HUDEP-2 (cell line): Measurements from ENCODE around the gene STK32B.
"Not testable (repeated sequence)": the region's sequence is repeated elsewhere in the genome, so short reads cannot be mapped to it uniquely, and the experiment has no call there.

Experiments used
- DNase-seq, 76 experiments: peaks; one replicate each; lab custom pipeline; 2025; ENCODE audit not compliant: unreplicated experiment in 76 of 76; lab: John Stamatoyannopoulos, UW

The STK32B gene

GRCh38 chr4:5156682-5157081 is 105.4 kb downstream of the STK32B start:
- DNase-seq = no peak

- DNase-seq = no peak
Observed at GRCh38 chr4:5157791-5158770, 106.8 kb downstream of the STK32B start.

GRCh38 chr4:5158825-5159224 is 107.5 kb downstream of the STK32B start:
- no peak for DNase-seq

GRCh38 chr4:5160668-5161067 is 109.4 kb downstream of the STK32B start:
- no peak for DNase-seq

- DNase-seq = no peak
Observed at GRCh38 chr4:5162909-5163508, 111.7 kb downstream of the STK32B start.

GRCh38 chr4:5164221-5164912 is 113.1 kb downstream of the STK32B start:
- no peak for DNase-seq

- DNase-seq = no peak
Observed at GRCh38 chr4:5165420-5166369, 114.4 kb downstream of the STK32B start.

- no peak for DNase-seq
Observed at GRCh38 chr4:5166377-5166776, 115.1 kb downstream of the STK32B start.

- no peak for DNase-seq
Observed at GRCh38 chr4:5168891-5169290, 117.6 kb downstream of the STK32B start.

GRCh38 chr4:5175836-5176235 is 124.6 kb downstream of the STK32B start:
- not testable (repeated sequence) for DNase-seq

GRCh38 chr4:5184606-5185005 is 133.3 kb downstream of the STK32B start:
- no peak for DNase-seq

- peak in 55 of 76 experiments; percentile 4 to 72 (median 39) for DNase-seq
Observed at GRCh38 chr4:5185551-5185950, 134.3 kb downstream of the STK32B start.

GRCh38 chr4:5186271-5187064 is 135.2 kb downstream of the STK32B start:
- no peak for DNase-seq

GRCh38 chr4:5188130-5188529 is 136.8 kb downstream of the STK32B start:
- DNase-seq = no peak

GRCh38 chr4:5191831-5192230 is 140.6 kb downstream of the STK32B start:
- no peak for DNase-seq

GRCh38 chr4:5192271-5192670 is 141.0 kb downstream of the STK32B start:
- DNase-seq = no peak

- no peak for DNase-seq
Observed at GRCh38 chr4:5192678-5193077, 141.4 kb downstream of the STK32B start.

- no peak for DNase-seq
Observed at GRCh38 chr4:5198656-5199541, 147.6 kb downstream of the STK32B start.
